ENCODE measurements around the gene LCOR.

DNA sequence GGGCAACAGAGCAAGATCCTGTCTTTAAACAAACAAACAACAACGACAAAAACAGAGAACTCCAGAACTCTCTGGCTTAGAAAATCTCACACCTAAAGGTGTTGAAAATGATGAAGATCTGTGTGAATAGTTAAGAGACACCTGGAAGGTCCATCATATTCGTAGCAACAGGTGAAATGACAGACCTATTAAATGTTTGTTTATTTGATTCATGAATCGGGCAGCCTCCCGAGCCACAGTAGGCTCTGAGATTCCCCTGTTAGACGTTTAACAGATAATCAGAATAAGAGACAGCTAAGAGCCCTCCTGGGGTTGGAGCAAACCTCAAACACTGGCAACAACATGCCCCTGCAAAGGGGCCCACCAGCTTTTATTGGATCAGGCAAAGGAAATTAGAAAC is 103.7 kb downstream of the LCOR start:
- TF ChIP-seq, protein P1, sequence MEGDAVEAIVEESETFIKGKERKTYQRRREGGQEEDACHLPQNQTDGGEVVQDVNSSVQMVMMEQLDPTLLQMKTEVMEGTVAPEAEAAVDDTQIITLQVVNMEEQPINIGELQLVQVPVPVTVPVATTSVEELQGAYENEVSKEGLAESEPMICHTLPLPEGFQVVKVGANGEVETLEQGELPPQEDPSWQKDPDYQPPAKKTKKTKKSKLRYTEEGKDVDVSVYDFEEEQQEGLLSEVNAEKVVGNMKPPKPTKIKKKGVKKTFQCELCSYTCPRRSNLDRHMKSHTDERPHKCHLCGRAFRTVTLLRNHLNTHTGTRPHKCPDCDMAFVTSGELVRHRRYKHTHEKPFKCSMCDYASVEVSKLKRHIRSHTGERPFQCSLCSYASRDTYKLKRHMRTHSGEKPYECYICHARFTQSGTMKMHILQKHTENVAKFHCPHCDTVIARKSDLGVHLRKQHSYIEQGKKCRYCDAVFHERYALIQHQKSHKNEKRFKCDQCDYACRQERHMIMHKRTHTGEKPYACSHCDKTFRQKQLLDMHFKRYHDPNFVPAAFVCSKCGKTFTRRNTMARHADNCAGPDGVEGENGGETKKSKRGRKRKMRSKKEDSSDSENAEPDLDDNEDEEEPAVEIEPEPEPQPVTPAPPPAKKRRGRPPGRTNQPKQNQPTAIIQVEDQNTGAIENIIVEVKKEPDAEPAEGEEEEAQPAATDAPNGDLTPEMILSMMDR (conservative IDR thresholded peaks at IDR 0.05), result no peak
- no peak for TF ChIP-seq ZFX (IDR thresholded peaks at IDR 0.05)
